Neural cell (in vitro differentiated cells): Measurements from ENCODE around the gene DCC.

Experiments
- CTCF ChIP-seq: fragments of 450-650 bp; IDR thresholded peaks from 2 replicates; pipeline ENCODE4 v1.5.1; 2014; ENCODE audit warnings: antibody characterized with exemption, mild to moderate bottlenecking, moderate library complexity; ENCODE audit not compliant: poor library complexity, severe bottlenecking
- RAD21 ChIP-seq: fragments of 450-650 bp; conservative IDR thresholded peaks from 2 replicates; pipeline ENCODE4 v1.6.1; 2014; ENCODE audit warnings: antibody characterized with exemption, mild to moderate bottlenecking, moderate library complexity

- peak; percentile 38 for TF ChIP-seq CTCF
- TF ChIP-seq RAD21: peak; percentile 55
Measured at GRCh38 chr18:52869942-52870907, 530.2 kb downstream of the DCC start.
